GM12878 (cell line): ENCODE data around the gene SASH1.

Experiments
- CREM ChIP-seq: IDR thresholded peaks from 2 replicates; pipeline ENCODE4 v1.6.1; 2014; ENCODE audit warnings: antibody characterized with exemption, low read depth
- CTCF ChIP-seq, 3 experiments: IDR thresholded peaks in 2 of 3; conservative IDR thresholded peaks in 1 of 3; 2 replicates each; pipeline ENCODE4 v1.5.1; 2011; ENCODE audit warnings: low read depth in 3 of 3, low read length in 3 of 3, mild to moderate bottlenecking in 3 of 3, control low read depth in 2 of 3, moderate library complexity in 2 of 3, inconsistent platforms in 1 of 3, mixed read lengths in 1 of 3; ENCODE audit not compliant: control insufficient read depth in 2 of 3, insufficient read depth in 1 of 3; ENCODE audit errors: extremely low read depth in 1 of 3
- RAD21 ChIP-seq: IDR thresholded peaks from 2 replicates; pipeline ENCODE4 v1.6.1; 2011; ENCODE audit warnings: mild to moderate bottlenecking, low read depth, low read length, moderate library complexity; ENCODE audit not compliant: insufficient read depth
- SP1 ChIP-seq: IDR thresholded peaks from one replicate; pipeline ENCODE4 v1.6.1; 2011; ENCODE audit warnings: low read depth, low read length
- WRNIP1 ChIP-seq: IDR thresholded peaks from 2 replicates; pipeline ENCODE4 v1.6.1; 2011; ENCODE audit warnings: low read depth, low read length, improper control_type of control experiment, borderline replicate concordance
- ZSCAN29 ChIP-seq: fragments of 450-650 bp; IDR thresholded peaks from 2 replicates; pipeline ENCODE4 v1.6.1; 2017; ENCODE audit warnings: mild to moderate bottlenecking, moderate library complexity

- no peak for TF ChIP-seq CTCF (IDR thresholded peaks at IDR 0.05 in 2 of 3, conservative IDR thresholded peaks at IDR 0.05 in 1 of 3; ENCODE audit: control insufficient read depth in 2 of 3, extremely low read depth in 1 of 3, insufficient read depth in 1 of 3, low read depth in 3 of 3, low read length in 3 of 3)
- no peak for TF ChIP-seq SP1
- no peak for TF ChIP-seq WRNIP1
- no peak for TF ChIP-seq CREM
- no peak for TF ChIP-seq ZSCAN29
- TF ChIP-seq RAD21 = no peak
These were observed 192.7 kb downstream of the SASH1 start for GRCh38 chr6:148535381-148535780.
